Uterus (tissue), 2 donors: ENCODE results near the gene FAM76B.

Experiments
- POLR2A ChIP-seq, 2 donors: fragments of 450-650 bp; IDR thresholded peaks; one replicate each; pipeline ENCODE4 v1.6.1; 2016; ENCODE audit warnings: antibody characterized with exemption in 2 of 2, mild to moderate bottlenecking in 1 of 2, moderate library complexity in 1 of 2
- TF ChIP-seq, protein P1 (sequence below), 4 experiments: fragments of 200-600 bp in 2 of 4; fragments of 450-650 bp in 2 of 4; sonication (generic) in 2 of 4; IDR thresholded peaks; one replicate each; pipeline ENCODE4 v1.5.1; 2016 to 2019; ENCODE audit warnings: antibody characterized with exemption in 4 of 4, mild to moderate bottlenecking in 2 of 4, moderate library complexity in 1 of 4

DNA sequence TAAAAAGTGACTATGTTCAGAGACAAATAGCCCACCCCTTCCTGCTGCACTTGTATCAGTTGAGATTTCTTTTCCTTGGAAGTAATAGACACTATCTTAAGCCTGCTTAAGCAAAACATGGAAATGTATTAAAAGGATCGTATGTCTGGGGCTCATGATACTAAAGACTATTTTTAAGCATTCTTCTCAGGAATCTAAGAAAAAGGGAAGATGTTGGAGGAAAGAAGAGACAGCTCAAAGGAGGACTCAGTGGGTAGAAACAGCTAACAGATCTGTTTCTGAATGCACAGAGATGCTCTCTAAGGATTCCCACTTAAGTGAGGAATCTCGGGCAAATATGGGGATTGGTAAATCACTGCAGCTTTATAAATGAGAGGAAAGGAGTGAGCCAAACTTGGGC, 62.5 kb downstream of the FAM76B start:
- TF ChIP-seq, protein P1, sequence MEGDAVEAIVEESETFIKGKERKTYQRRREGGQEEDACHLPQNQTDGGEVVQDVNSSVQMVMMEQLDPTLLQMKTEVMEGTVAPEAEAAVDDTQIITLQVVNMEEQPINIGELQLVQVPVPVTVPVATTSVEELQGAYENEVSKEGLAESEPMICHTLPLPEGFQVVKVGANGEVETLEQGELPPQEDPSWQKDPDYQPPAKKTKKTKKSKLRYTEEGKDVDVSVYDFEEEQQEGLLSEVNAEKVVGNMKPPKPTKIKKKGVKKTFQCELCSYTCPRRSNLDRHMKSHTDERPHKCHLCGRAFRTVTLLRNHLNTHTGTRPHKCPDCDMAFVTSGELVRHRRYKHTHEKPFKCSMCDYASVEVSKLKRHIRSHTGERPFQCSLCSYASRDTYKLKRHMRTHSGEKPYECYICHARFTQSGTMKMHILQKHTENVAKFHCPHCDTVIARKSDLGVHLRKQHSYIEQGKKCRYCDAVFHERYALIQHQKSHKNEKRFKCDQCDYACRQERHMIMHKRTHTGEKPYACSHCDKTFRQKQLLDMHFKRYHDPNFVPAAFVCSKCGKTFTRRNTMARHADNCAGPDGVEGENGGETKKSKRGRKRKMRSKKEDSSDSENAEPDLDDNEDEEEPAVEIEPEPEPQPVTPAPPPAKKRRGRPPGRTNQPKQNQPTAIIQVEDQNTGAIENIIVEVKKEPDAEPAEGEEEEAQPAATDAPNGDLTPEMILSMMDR (IDR thresholded peaks at IDR 0.05): no peak
- no peak for TF ChIP-seq POLR2A (IDR thresholded peaks at IDR 0.05)
